OCI-M1 (cell line): ENCODE results near the gene PMPCA.

Experiments
- DNase-seq: peaks from one replicate; lab custom pipeline; 2025; lab: John Stamatoyannopoulos, UW

The PMPCA gene

GRCh38 chr9:136410500-136411287 lies at the start of gene PMPCA, which contains the start of gene ENTR1:
Gene PMPCA, plus strand, starts transcription at chr9:136410658. Its CDS starts 11 bp downstream, at chr9:136410669.
Gene ENTR1, minus strand, starts transcription at chr9:136410614. Its CDS starts 217 bp downstream, at chr9:136410397.
- peak; percentile 93 for DNase-seq

- DNase-seq = no peak
These were observed 49.3 kb upstream of the PMPCA start for GRCh38 chr9:136361047-136361753.

GRCh38 chr9:136361754-136362449 lies 48.6 kb upstream of the PMPCA start:
- DNase-seq = no peak

GRCh38 chr9:136362450-136362784 lies 48.0 kb upstream of the PMPCA start:
- no peak for DNase-seq

GRCh38 chr9:136363106-136363948 lies 47.1 kb upstream of the PMPCA start, which contains the start of gene DNLZ:
Gene DNLZ, minus strand, starts transcription at chr9:136363744. Its CDS starts 30 bp downstream, at chr9:136363714.
- peak; percentile 95 for DNase-seq

GRCh38 chr9:136363949-136364748 lies 46.3 kb upstream of the PMPCA start:
- DNase-seq = no peak

GRCh38 chr9:136364942-136365774 lies 45.3 kb upstream of the PMPCA start:
- DNase-seq = no peak

- DNase-seq = no peak
These were observed 44.7 kb upstream of the PMPCA start for GRCh38 chr9:136365775-136366222.

- no peak for DNase-seq
These were observed 43.6 kb upstream of the PMPCA start for GRCh38 chr9:136366826-136367225.

- no peak for DNase-seq
These were observed 42.9 kb upstream of the PMPCA start for GRCh38 chr9:136367296-136368145.

- DNase-seq = no peak
These were observed 42.3 kb upstream of the PMPCA start for GRCh38 chr9:136368190-136368589.

- DNase-seq = no peak
These were observed 40.4 kb upstream of the PMPCA start for GRCh38 chr9:136370037-136370436.

GRCh38 chr9:136370687-136371532 lies 39.5 kb upstream of the PMPCA start:
- no peak for DNase-seq

- DNase-seq = no peak
These were observed 39.0 kb upstream of the PMPCA start for GRCh38 chr9:136371533-136371880.

GRCh38 chr9:136372006-136372405 lies 38.5 kb upstream of the PMPCA start:
- DNase-seq = no peak

GRCh38 chr9:136372561-136373299 lies 37.7 kb upstream of the PMPCA start:
- peak; percentile 95 for DNase-seq
